GM06990 (cell line): ENCODE measurements around the gene RBM10.

Experiments used
- DNase-seq: peaks from one replicate; pipeline ENCODE4 v3.0.0-alpha.2; 2011; ENCODE audit not compliant: insufficient read length; ENCODE audit errors: extremely low read depth
- H3K27me3 ChIP-seq: replicated peaks from 2 replicates; pipeline ENCODE4 v1.6.0; 2011; ENCODE audit warnings: low read length; ENCODE audit not compliant: control insufficient read depth, insufficient read depth
- H3K36me3 ChIP-seq: 2 replicates; pipeline ENCODE4 v1.5.1; 2011; ENCODE audit warnings: low read length; ENCODE audit not compliant: control insufficient read depth, insufficient read depth
- H3K4me3 ChIP-seq: replicated peaks from 2 replicates; pipeline ENCODE4 v1.5.1; 2011; ENCODE audit warnings: low read depth, mild to moderate bottlenecking, control low read depth, low read length
- TF ChIP-seq, protein P1 (sequence below): IDR thresholded peaks from 2 replicates; pipeline ENCODE4 v1.5.1; 2011; ENCODE audit warnings: low read length, control low read depth, mild to moderate bottlenecking, inconsistent platforms; ENCODE audit not compliant: insufficient read depth, poor library complexity, severe bottlenecking

Gene RBM10

DNA sequence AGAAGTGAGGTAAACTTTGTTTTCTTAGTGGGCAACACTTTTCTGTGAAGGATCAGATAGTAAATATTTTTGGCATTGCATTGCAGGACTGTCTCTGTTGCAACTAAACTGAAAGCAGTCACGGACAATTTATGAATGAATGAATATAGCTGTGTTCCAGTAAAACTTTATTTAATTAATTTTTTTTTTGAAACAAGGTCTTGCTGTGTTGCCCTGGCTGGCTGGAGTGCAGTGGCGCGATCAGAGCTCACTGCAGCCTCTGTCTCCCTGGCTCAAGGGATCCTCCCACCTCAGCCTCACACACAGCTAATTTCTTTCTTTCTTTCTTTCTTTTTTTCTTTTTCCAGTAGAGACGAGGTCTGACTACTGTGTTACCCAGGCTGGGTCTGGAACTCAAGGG is 15.8 kb downstream of the RBM10 start:
- Histone ChIP-seq H3K27me3 (no peaks in the 10 kb centered on the region), H3K4me3 (no peak overlapping the region), H3K36me3 (peaks cover 6% of the 10 kb centered on the region)
- TF ChIP-seq, protein P1, sequence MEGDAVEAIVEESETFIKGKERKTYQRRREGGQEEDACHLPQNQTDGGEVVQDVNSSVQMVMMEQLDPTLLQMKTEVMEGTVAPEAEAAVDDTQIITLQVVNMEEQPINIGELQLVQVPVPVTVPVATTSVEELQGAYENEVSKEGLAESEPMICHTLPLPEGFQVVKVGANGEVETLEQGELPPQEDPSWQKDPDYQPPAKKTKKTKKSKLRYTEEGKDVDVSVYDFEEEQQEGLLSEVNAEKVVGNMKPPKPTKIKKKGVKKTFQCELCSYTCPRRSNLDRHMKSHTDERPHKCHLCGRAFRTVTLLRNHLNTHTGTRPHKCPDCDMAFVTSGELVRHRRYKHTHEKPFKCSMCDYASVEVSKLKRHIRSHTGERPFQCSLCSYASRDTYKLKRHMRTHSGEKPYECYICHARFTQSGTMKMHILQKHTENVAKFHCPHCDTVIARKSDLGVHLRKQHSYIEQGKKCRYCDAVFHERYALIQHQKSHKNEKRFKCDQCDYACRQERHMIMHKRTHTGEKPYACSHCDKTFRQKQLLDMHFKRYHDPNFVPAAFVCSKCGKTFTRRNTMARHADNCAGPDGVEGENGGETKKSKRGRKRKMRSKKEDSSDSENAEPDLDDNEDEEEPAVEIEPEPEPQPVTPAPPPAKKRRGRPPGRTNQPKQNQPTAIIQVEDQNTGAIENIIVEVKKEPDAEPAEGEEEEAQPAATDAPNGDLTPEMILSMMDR = no peak
- DNase-seq = no peak

DNA sequence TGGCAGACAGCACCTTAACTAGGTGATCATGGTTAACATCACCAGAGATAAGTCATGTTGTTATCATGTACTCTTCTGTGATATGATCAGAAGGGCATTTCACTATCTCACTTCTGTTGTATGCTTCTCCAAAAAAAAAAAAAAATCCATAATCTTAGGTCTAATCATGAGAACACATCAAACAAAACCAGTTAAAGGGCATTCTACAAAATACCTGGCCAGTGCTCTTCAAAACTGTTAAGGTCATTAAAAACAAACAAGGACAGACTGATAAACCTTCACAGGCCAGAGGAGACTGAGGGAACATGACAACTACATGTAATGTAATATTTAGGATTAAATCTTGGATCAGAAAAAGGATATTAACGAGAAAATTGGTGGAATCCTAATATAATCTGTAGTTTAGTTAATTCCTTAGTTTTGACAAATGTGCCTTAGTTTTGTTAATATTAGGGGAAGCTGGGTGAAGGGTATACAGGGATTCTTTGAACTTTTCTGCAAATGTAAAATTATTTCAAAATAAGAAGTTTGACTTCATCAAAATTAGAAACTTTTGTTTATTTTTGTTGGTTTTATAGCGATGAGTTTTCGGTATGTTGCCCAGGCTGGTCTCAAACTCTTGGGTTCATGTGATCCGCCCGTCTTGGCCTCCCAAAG is 18.0 kb downstream of the RBM10 start:
- Histone ChIP-seq H3K4me3 (no peak overlapping the region), H3K27me3 (no peaks in the 10 kb centered on the region), H3K36me3 (no peaks in the 10 kb centered on the region; the same call in 1 of the 2 replicates)
- no peak for DNase-seq
- TF ChIP-seq, protein P1 = no peak

DNA sequence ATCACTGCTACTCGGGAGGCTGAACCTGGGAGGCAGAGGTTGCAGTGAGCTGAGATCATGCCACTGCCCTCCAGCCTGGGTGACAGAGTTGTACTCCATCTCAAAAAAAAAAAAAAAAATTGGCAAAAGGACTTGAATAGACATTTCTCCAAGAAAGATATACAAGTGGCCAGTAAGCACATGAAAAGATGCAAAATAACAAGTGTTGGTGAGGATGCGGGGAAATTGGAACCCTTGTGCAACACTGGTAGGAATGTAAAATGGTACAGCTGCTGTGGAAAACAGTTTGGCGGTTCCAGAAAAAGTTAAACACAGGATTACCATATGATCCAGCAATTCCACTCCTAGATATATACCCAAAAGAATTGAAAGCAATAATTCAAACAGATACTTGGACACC is 19.4 kb downstream of the RBM10 start:
- H3K27me3 ChIP-seq = no peaks in the 10 kb centered on the region
- TF ChIP-seq, protein P1 = no peak

DNA sequence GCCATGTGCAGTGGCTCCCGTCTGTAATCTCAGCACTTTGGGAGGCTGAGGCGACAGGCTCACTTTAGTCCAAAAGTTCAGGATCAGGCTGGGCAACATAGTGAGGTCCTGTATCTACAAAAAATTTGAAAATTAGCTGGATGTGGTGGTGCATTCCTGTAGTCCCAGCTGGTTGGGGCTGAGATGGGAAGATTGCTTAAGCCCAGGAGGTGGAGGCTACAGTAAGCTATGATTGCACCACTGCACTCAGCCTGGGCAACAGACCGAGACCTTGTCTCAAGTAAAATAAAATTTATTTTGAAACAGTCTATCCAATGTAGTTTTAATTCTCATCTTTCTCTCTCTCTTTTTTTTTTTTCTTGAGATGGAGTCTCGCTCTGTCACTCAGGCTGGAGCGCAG is 21.1 kb downstream of the RBM10 start:
- Histone ChIP-seq H3K36me3 (peaks cover 1% of the 10 kb centered on the region), H3K27me3 (no peaks in the 10 kb centered on the region), H3K4me3 (no peak overlapping the region)
- DNase-seq = no peak
- TF ChIP-seq, protein P1 = no peak

More for the DNA sequence above, 19.4 kb downstream of the RBM10 start:
- H3K36me3 ChIP-seq = no peaks in the 10 kb centered on the region; the same call in none of the 2 replicates
- DNase-seq = no peak
- no peak overlapping the region for H3K4me3 ChIP-seq

DNA sequence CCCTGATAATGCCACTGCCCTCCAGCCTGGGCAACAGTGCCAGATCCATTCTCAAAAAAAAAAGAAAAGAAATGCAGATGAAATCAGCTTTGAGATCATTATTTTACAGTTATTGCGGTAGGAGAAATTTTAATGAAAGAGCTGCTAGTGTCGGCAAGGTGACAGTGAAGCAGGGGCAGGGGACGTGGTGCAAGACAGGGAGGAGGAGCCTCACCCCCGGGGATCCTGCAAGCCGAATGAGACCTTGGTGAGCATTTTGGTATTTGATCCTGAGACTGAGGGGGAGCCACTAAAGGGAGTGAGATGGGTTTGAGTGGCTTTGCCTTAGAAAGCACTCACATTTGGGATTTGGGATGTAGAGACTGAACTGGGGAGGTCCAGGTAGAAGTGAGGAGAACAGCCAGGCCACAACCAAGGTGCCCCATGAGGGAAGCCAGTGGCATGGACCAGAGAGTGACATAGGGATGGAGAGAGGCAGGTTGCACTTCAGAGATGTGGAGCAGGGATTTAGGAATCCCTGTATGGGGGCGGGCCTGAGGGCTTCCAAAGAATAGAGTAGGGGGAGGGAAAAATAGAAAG is 23.6 kb downstream of the RBM10 start:
- H3K27me3 ChIP-seq = no peaks in the 10 kb centered on the region
- TF ChIP-seq, protein P1 = no peak
- H3K36me3 ChIP-seq = peaks cover 5% of the 10 kb centered on the region
- DNase-seq = no peak
- no peak overlapping the region for H3K4me3 ChIP-seq
